IMR-90 (cell line): ENCODE measurements around the gene GLIS1. TPM values are rescaled to one million over a fixed set of nuclear protein-coding genes. Genes with fewer than 3 reads are reported as not detected.

ENCODE experiments used
- ATAC-seq: fragments of 200-7000 bp; cut with Tn5 transposase; 2 replicates; pipeline ENCODE4 v1.9.1; 2020; ENCODE audit warnings: low read depth, mild to moderate bottlenecking, moderate library complexity
- BruUV-seq: library from RNA; stranded (reverse); fragments of 400-500 nt; replicated peaks from 2 replicates; lab custom pipeline; 2021; lab: Mats Ljungman, UMichigan
- CTCF ChIA-PET: fragments of 300-600 bp; formaldehyde crosslinking; extraction: SDS; loops from one replicate; lab custom pipeline; 2021; ENCODE audit warnings: antibody characterized with exemption; lab: Yijun Ruan, JAX
- POLR2A ChIA-PET: fragments of 300-600 bp; sonication (Branson Sonifier 250); formaldehyde crosslinking; loops from one replicate; lab custom pipeline; 2022; ENCODE audit warnings: antibody characterized with exemption; ENCODE audit not compliant: unreplicated experiment; lab: Charles Lee
- DNase-seq: peaks from one replicate; pipeline ENCODE4 v3.0.0; 2013
- H2AFZ ChIP-seq: replicated peaks from 2 replicates; pipeline ENCODE3; 2013; ENCODE audit warnings: low read length, mild to moderate bottlenecking; ENCODE audit not compliant: poor library complexity
- H2AK5ac ChIP-seq: 2 replicates; pipeline ENCODE4 v1.6.1; 2013; ENCODE audit warnings: low read depth, low read length, inconsistent platforms
- H2AK9ac ChIP-seq: replicated peaks from 2 replicates; pipeline ENCODE3; 2013; ENCODE audit warnings: mild to moderate bottlenecking, low read depth, low read length, moderate library complexity; ENCODE audit not compliant: poor library complexity
- H2BK120ac ChIP-seq: 2 replicates; pipeline ENCODE4 v1.6.1; 2013; ENCODE audit warnings: low read depth, low read length, inconsistent platforms
- H2BK15ac ChIP-seq: 3 replicates; pipeline ENCODE4 v1.6.1; 2013; ENCODE audit warnings: low read depth, low read length, inconsistent platforms
- H2BK20ac ChIP-seq: 2 replicates; pipeline ENCODE4 v1.6.1; 2013; ENCODE audit warnings: low read depth, mild to moderate bottlenecking, inconsistent platforms, low read length, moderate library complexity
- H2BK5ac ChIP-seq: 2 replicates; pipeline ENCODE4 v1.6.1; 2013; ENCODE audit warnings: mild to moderate bottlenecking, low read depth, low read length, inconsistent platforms; ENCODE audit not compliant: poor library complexity, severe bottlenecking
- H3K14ac ChIP-seq: replicated peaks from 2 replicates; pipeline ENCODE4 v1.6.1; 2013; ENCODE audit warnings: low read depth, low read length, inconsistent platforms
- H3K18ac ChIP-seq: 2 replicates; pipeline ENCODE4 v1.6.1; 2013; ENCODE audit warnings: low read depth, low read length, control low read depth
- H3K23ac ChIP-seq: 2 replicates; pipeline ENCODE4 v1.6.1; 2013; ENCODE audit warnings: low read depth, low read length, inconsistent platforms
- H3K27ac ChIP-seq: 2 replicates; pipeline ENCODE4 v1.5.1; 2013; ENCODE audit warnings: mild to moderate bottlenecking, control low read depth, low read length; ENCODE audit not compliant: insufficient read depth
- H3K27me3 ChIP-seq: 2 replicates; pipeline ENCODE4 v1.6.1; 2013; ENCODE audit warnings: low read length; ENCODE audit not compliant: control insufficient read depth, insufficient read depth
- H3K36me3 ChIP-seq: 2 replicates; pipeline ENCODE4 v1.6.1; 2013; ENCODE audit warnings: low read length, mixed read lengths; ENCODE audit not compliant: control insufficient read depth, insufficient read depth
- H3K4ac ChIP-seq: 2 replicates; pipeline ENCODE4 v1.6.1; 2013; ENCODE audit warnings: low read depth, low read length, inconsistent platforms
- H3K4me1 ChIP-seq: 2 replicates; pipeline ENCODE4 v1.6.1; 2013; ENCODE audit warnings: low read length, mixed read lengths; ENCODE audit not compliant: control insufficient read depth, insufficient read depth
- H3K4me2 ChIP-seq: 2 replicates; pipeline ENCODE4 v1.6.1; 2013; ENCODE audit warnings: low read depth, mild to moderate bottlenecking, control low read depth, low read length, moderate library complexity
- H3K4me3 ChIP-seq: 2 replicates; pipeline ENCODE4 v1.5.1; 2013; ENCODE audit warnings: low read depth, mild to moderate bottlenecking, control low read depth, low read length, moderate library complexity; ENCODE audit not compliant: insufficient read depth
- H3K56ac ChIP-seq: 2 replicates; pipeline ENCODE4 v1.6.1; 2013; ENCODE audit warnings: low read length, inconsistent platforms; ENCODE audit not compliant: insufficient read depth; ENCODE audit errors: extremely low read depth
- H3K79me1 ChIP-seq, 2 experiments: 2 replicates each; pipeline ENCODE4 v1.6.1; 2013; ENCODE audit warnings: low read length in 2 of 2, inconsistent platforms in 1 of 2, low read depth in 1 of 2
- H3K9ac ChIP-seq: 2 replicates; pipeline ENCODE4 v1.6.1; 2013; ENCODE audit warnings: low read depth, low read length, control low read depth
- H3K9me1 ChIP-seq: 2 replicates; pipeline ENCODE4 v1.6.1; 2013; ENCODE audit warnings: low read length, inconsistent platforms; ENCODE audit not compliant: insufficient read depth
- H3K9me3 ChIP-seq: 2 replicates; pipeline ENCODE4 v1.6.1; 2013; ENCODE audit warnings: low read length; ENCODE audit not compliant: control insufficient read depth, insufficient read depth
- H4K20me1 ChIP-seq: 2 replicates; pipeline ENCODE4 v1.6.1; 2013; ENCODE audit warnings: low read length, inconsistent platforms; ENCODE audit not compliant: insufficient read depth
- H4K5ac ChIP-seq: 2 replicates; pipeline ENCODE4 v1.6.1; 2013; ENCODE audit warnings: mild to moderate bottlenecking, low read depth, low read length, control low read depth
- H4K8ac ChIP-seq, 2 experiments: 2 replicates each; pipeline ENCODE4 v1.6.1; 2013; ENCODE audit warnings: low read depth in 2 of 2, low read length in 2 of 2, control low read depth in 1 of 2, inconsistent platforms in 1 of 2
- H4K91ac ChIP-seq: 2 replicates; pipeline ENCODE4 v1.6.1; 2013; ENCODE audit warnings: low read depth, low read length, inconsistent platforms; ENCODE audit not compliant: insufficient read depth
- CEBPB ChIP-seq: IDR thresholded peaks from 2 replicates; pipeline ENCODE4 v1.6.1; 2012; ENCODE audit warnings: low read depth, low read length, improper control_type of control experiment
- WGBS, 2 experiments: methylation state at CpG; one replicate each; pipeline versions ENCODE4 v1.1.5 to v1.1.7; 2013; ENCODE audit warnings: missing lambda C conversion rate in 2 of 2; ENCODE audit not compliant: insufficient read length in 1 of 2; ENCODE audit errors: extremely low coverage in 2 of 2; 5-methylcytosine and 5-hydroxymethylcytosine counted together
- dilution Hi-C: fragments of 300-500 bp; cut with HindIII; formaldehyde crosslinking; loops from one replicate; pipeline ENCODE4 v1.14.3; 2018; ENCODE audit warnings: low sequenced_read_pairs; ENCODE audit not compliant: unreplicated experiment
- in situ Hi-C: fragments of 300-500 bp; cut with MboI; formaldehyde crosslinking; loops from 3 replicates; pipeline ENCODE4 v1.14.3; 2019; ENCODE audit warnings: low sequenced_read_pairs, inconsistent platforms, mixed read lengths
- intact Hi-C: fragments of 100-400 bp; cut with micrococcal nuclease; formaldehyde crosslinking; loops from 2 replicates; pipeline ENCODE4 v1.10.0; 2022
- polyA plus RNA-seq, 3 experiments: library from polyadenylated mRNA; depleted of rRNA; stranded (reverse); fragments of >200 nt; gene quantifications; 2 replicates each; pipeline ENCODE4 v1.2.3, GENCODE V29; 2012; ENCODE audit warnings: low replicate concordance in 1 of 3
- total RNA-seq: library from RNA; depleted of rRNA; stranded (reverse); fragments of >200 nt; gene quantifications from 2 replicates; pipeline ENCODE4 v1.2.3, GENCODE V29; 2012
- TF ChIP-seq, protein P1 (sequence below): fragments of 150-350 bp; IDR thresholded peaks from 2 replicates; pipeline ENCODE4 v1.6.1; 2016; ENCODE audit warnings: low read depth, mild to moderate bottlenecking, low read length, moderate library complexity, borderline replicate concordance

The GLIS1 gene
- total and polyA plus RNA-seq, 2 of the 4 experiments (the other 2 are of a cell fraction): 0.18 to 2.3 TPM

DNA sequence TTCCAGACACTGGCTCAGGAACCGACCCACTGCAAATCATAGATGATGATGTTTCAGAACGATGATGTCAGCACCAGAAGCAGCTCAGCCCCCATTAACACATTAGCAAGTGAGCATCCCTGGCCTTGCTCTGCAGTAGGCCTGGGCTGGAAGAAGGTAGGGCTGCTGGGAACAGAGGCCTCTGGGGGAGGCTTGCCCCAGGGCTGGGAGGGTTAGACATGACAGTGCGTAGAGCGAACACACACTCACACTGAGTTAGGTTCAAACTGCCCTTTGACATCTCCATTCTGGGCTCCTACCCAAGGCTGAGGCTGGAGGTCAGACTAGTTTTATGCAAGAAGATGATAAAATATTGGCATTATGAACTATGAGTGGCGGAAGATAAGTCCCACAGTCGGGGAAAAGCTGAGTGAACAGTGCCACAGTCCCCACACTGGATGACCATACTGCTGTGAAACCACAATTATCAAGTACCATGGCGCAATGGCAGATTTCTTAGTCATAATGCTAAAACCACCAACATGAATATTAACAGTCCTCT, 188.7 kb downstream of the GLIS1 start:
- H3K4me1 ChIP-seq: peaks cover 6% of the 10 kb centered on the region
- ATAC-seq (peak; percentile 31; the same call in 1 of the 2 replicates), DNase-seq (peak; percentile 51)
- POLR2A ChIA-PET: no interaction called here
- 90% methylated on average over 2 of the region's 7 CpGs; no CpG with 5 or more reads in 1 of the 2 experiments for WGBS, 2 experiments
- no peak overlapping the region for H3K9ac ChIP-seq
- H2AK9ac ChIP-seq: no peak overlapping the region
- TF ChIP-seq, protein P1, sequence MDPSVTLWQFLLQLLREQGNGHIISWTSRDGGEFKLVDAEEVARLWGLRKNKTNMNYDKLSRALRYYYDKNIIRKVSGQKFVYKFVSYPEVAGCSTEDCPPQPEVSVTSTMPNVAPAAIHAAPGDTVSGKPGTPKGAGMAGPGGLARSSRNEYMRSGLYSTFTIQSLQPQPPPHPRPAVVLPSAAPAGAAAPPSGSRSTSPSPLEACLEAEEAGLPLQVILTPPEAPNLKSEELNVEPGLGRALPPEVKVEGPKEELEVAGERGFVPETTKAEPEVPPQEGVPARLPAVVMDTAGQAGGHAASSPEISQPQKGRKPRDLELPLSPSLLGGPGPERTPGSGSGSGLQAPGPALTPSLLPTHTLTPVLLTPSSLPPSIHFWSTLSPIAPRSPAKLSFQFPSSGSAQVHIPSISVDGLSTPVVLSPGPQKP: no peak
- peak; percentile 88 for TF ChIP-seq CEBPB
- H4K20me1 ChIP-seq: peaks cover 6% of the 10 kb centered on the region
- no peaks in the 10 kb centered on the region for H3K36me3 ChIP-seq
- H3K23ac ChIP-seq: no peak overlapping the region
- no peak overlapping the region for H3K4me2 ChIP-seq
- no peak overlapping the region for H3K18ac ChIP-seq
- H2BK5ac ChIP-seq: no peak overlapping the region
- dilution Hi-C loops (no loop called here), intact Hi-C loops (no loop called here), in situ Hi-C loops (no loop called here)
- H3K9me3 ChIP-seq: no peaks in the 10 kb centered on the region
- H2BK20ac ChIP-seq: no peak overlapping the region
- H3K79me1 ChIP-seq: 0 out of 4 replicates have a peak, but pooled peaks cover 0 to 4% of the 10 kb centered on the region in 2 experiments
- H3K14ac ChIP-seq: no peak overlapping the region
- H3K4me3 ChIP-seq: no peak overlapping the region
- no peak overlapping the region for H3K4ac ChIP-seq
- no peak overlapping the region for H3K56ac ChIP-seq
- no peak overlapping the region for H4K8ac ChIP-seq
- 0 out of 2 replicates have a peak overlapping the region, but pooled peaks have one; percentile 14 for H2AK5ac ChIP-seq
- no peak overlapping the region for H3K27ac ChIP-seq
- CTCF ChIA-PET: no interaction called here
- BruUV-seq: no TSS peak
- no peak overlapping the region for H2BK120ac ChIP-seq
- H2AFZ ChIP-seq: no peak overlapping the region
- no peak overlapping the region for H4K5ac ChIP-seq
- no peak overlapping the region for H2BK15ac ChIP-seq
- no peaks in the 10 kb centered on the region for H3K27me3 ChIP-seq
- no peak overlapping the region for H4K91ac ChIP-seq
- H3K9me1 ChIP-seq: peaks cover 6% of the 10 kb centered on the region; the same call in 1 of the 2 replicates
